Hepatocyte (in vitro differentiated cells): ENCODE data around the gene PNPLA8.

Source experiments
- CTCF ChIP-seq: fragments of 200-600 bp; sonication (generic); IDR thresholded peaks from 2 replicates; pipeline ENCODE4 v1.5.1; 2016; ENCODE audit warnings: antibody characterized with exemption, mild to moderate bottlenecking; ENCODE audit not compliant: poor library complexity
- EZH2 ChIP-seq: fragments of 200-600 bp; sonication (generic); IDR thresholded peaks from 2 replicates; pipeline ENCODE4 v1.6.1; 2016; ENCODE audit warnings: antibody characterized with exemption, mild to moderate bottlenecking, borderline replicate concordance

- TF ChIP-seq CTCF (no peak), EZH2 (no peak)
Observed at GRCh38 chr7:108535744-108536143, 9.8 kb upstream of the PNPLA8 start.
